Left kidney (tissue), 2 donors: ENCODE measurements around the gene ITGB2. TPM values are rescaled to one million over a fixed set of nuclear protein-coding genes. Genes with fewer than 3 reads are reported as not detected.

Experiments used
- DNase-seq: peaks from one replicate; pipeline ENCODE4 v3.0.0-alpha.2; 2013
- polyA plus RNA-seq: library from polyadenylated mRNA; unstranded; fragments of 120-200 nt; gene quantifications from one replicate; pipeline ENCODE4 v1.2.1, GENCODE V29; 2013; ENCODE audit not compliant: insufficient read length

The ITGB2 gene
- polyA plus RNA-seq, 1 donor, result 11.8 TPM

- DNase-seq, result no peak
Observed at GRCh38 chr21:44898851-44899767, 21.6 kb downstream of the ITGB2 start.

GRCh38 chr21:44898011-44898488, 22.6 kb downstream of the ITGB2 start:
- no peak for DNase-seq

- no peak for DNase-seq
Observed at GRCh38 chr21:44897326-44898010, 23.2 kb downstream of the ITGB2 start.

GRCh38 chr21:44896561-44897286, 24.0 kb downstream of the ITGB2 start:
- no peak for DNase-seq

- no peak for DNase-seq
Observed at GRCh38 chr21:44895859-44896258, 24.8 kb downstream of the ITGB2 start.

- DNase-seq, result no peak
Observed at GRCh38 chr21:44894687-44895302, 25.9 kb downstream of the ITGB2 start.

GRCh38 chr21:44893948-44894656, 26.6 kb downstream of the ITGB2 start:
- no peak for DNase-seq

GRCh38 chr21:44893278-44893556, 27.5 kb downstream of the ITGB2 start:
- no peak for DNase-seq

GRCh38 chr21:44892536-44893277, 28.0 kb downstream of the ITGB2 start:
- DNase-seq, result no peak

GRCh38 chr21:44892095-44892494, 28.6 kb downstream of the ITGB2 start:
- DNase-seq, result no peak

GRCh38 chr21:44891631-44892031, 29.1 kb downstream of the ITGB2 start:
- DNase-seq, result no peak

GRCh38 chr21:44890961-44891541, 29.6 kb downstream of the ITGB2 start:
- DNase-seq, result no peak

GRCh38 chr21:44890338-44890931, 30.3 kb downstream of the ITGB2 start:
- DNase-seq, result no peak

GRCh38 chr21:44889625-44890337, 30.9 kb downstream of the ITGB2 start:
- no peak for DNase-seq

- no peak for DNase-seq
Observed at GRCh38 chr21:44888581-44889550, 31.8 kb downstream of the ITGB2 start.

- DNase-seq, result no peak
Observed at GRCh38 chr21:44887807-44888580, 32.7 kb downstream of the ITGB2 start.

- no peak for DNase-seq
Observed at GRCh38 chr21:44887126-44887806, 33.4 kb downstream of the ITGB2 start.
